GM12864 (cell line): ENCODE results near the gene CCL22.

ENCODE experiments used
- DNase-seq: peaks from one replicate; pipeline ENCODE4 v3.0.0-alpha.2; 2011; ENCODE audit warnings: low read depth
- H3K4me3 ChIP-seq: 2 replicates; pipeline ENCODE4 v1.5.1; 2011; ENCODE audit warnings: mild to moderate bottlenecking, low read depth, low read length, control low read depth
- CTCF ChIP-seq: IDR thresholded peaks from 2 replicates; pipeline ENCODE4 v1.5.1; 2011; ENCODE audit warnings: low read depth, mild to moderate bottlenecking, moderate library complexity, low read length, control low read depth, inconsistent platforms; ENCODE audit errors: missing control alignments

The CCL22 gene

GRCh38 chr16:57389087-57389468 lies 30.5 kb downstream of the CCL22 start:
- no peak for TF ChIP-seq CTCF
- DNase-seq = no peak
- H3K4me3 ChIP-seq = no peak overlapping the region

GRCh38 chr16:57390636-57391295 lies 32.2 kb downstream of the CCL22 start:
- no peak for TF ChIP-seq CTCF
- DNase-seq = no peak
- no peak overlapping the region for H3K4me3 ChIP-seq

GRCh38 chr16:57391300-57391699 lies 32.7 kb downstream of the CCL22 start:
- no peak overlapping the region for H3K4me3 ChIP-seq
- DNase-seq = no peak
- TF ChIP-seq CTCF = no peak

GRCh38 chr16:57391708-57392107 lies 33.1 kb downstream of the CCL22 start:
- no peak for DNase-seq

GRCh38 chr16:57392694-57393093 lies 34.1 kb downstream of the CCL22 start:
- DNase-seq = no peak
- TF ChIP-seq CTCF = no peak

More at GRCh38 chr16:57391708-57392107, 33.1 kb downstream of the CCL22 start:
- no peak for TF ChIP-seq CTCF
- no peak overlapping the region for H3K4me3 ChIP-seq

GRCh38 chr16:57394444-57394843 lies 35.9 kb downstream of the CCL22 start:
- TF ChIP-seq CTCF = no peak
- no peak overlapping the region for H3K4me3 ChIP-seq
- no peak for DNase-seq

More at GRCh38 chr16:57392694-57393093, 34.1 kb downstream of the CCL22 start:
- H3K4me3 ChIP-seq = no peak overlapping the region

- TF ChIP-seq CTCF = no peak
- H3K4me3 ChIP-seq = no peak overlapping the region
- no peak for DNase-seq
These were observed 36.4 kb downstream of the CCL22 start for GRCh38 chr16:57395026-57395425.
